Gastrocnemius medialis (tissue), 4 donors: ENCODE results near the gene PLPPR1. TPM values are rescaled to one million over a fixed set of nuclear protein-coding genes. Genes with fewer than 3 reads are reported as not detected.

Experiments
- ATAC-seq, 2 donors: fragments of 150-250 bp; one replicate each; pipeline ENCODE4 v1.9.1; 2016
- DNase-seq, 2 donors: peaks; one replicate each; pipeline ENCODE4 v3.0.0-alpha.2; 2019
- H3K27ac ChIP-seq, 4 donors: fragments of 200-600 bp; sonication (generic); 1 replicate in 1 of 4; 2 replicates in 3 of 4; pipeline ENCODE4 v1.5.1; 2016 to 2018; ENCODE audit warnings: mild to moderate bottlenecking in 2 of 4, moderate library complexity in 1 of 4
- H3K27me3 ChIP-seq, 3 donors: fragments of 200-600 bp; sonication (generic) in 2 of 3; 1 replicate in 1 of 3; 2 replicates in 2 of 3; pipeline versions ENCODE4 v1.5.1 to v1.6.0; 2016 to 2019; ENCODE audit warnings: mild to moderate bottlenecking in 1 of 3, moderate library complexity in 1 of 3
- H3K36me3 ChIP-seq, 2 donors: fragments of 200-600 bp; sonication (generic) in 1 of 2; one replicate each; pipeline ENCODE4 v1.5.1; 2017 to 2018
- H3K4me1 ChIP-seq, 2 donors: fragments of 200-600 bp; sonication (generic) in 1 of 2; one replicate each; pipeline ENCODE4 v1.5.1; 2016 to 2017; ENCODE audit warnings: mild to moderate bottlenecking in 2 of 2
- H3K4me3 ChIP-seq, 4 donors: fragments of 200-600 bp; sonication (generic) in 3 of 4; 1 replicate in 1 of 4; 2 replicates in 3 of 4; pipeline ENCODE4 v1.5.1; 2016 to 2019; ENCODE audit warnings: mild to moderate bottlenecking in 2 of 4
- H3K9me3 ChIP-seq, 3 donors: fragments of 200-600 bp; sonication (generic) in 2 of 3; 1 replicate in 1 of 3; 2 replicates in 2 of 3; pipeline ENCODE4 v1.5.1; 2016 to 2019
- POLR2A ChIP-seq, 2 donors: fragments of 450-650 bp; IDR thresholded peaks; one replicate each; pipeline ENCODE4 v1.6.1; 2017; ENCODE audit warnings: antibody characterized with exemption in 2 of 2, mild to moderate bottlenecking in 2 of 2, moderate library complexity in 2 of 2
- in situ Hi-C, 4 donors: fragments of 200-750 bp; cut with MboI; loops; one replicate each; pipeline versions ENCODE4 v1.15.0 to v1.8.0; 2017; ENCODE audit warnings: low sequenced_read_pairs in 4 of 4
- intact Hi-C: fragments of 100-400 bp; cut with DNase I; formaldehyde crosslinking; loops from one replicate; pipeline ENCODE4 v1.15.1; 2023; ENCODE audit warnings: low total_unique reads
- total RNA-seq, 4 donors: library from RNA; depleted of rRNA; stranded (reverse); fragments of >200 nt; gene quantifications; one replicate each; pipeline versions ENCODE4 v1.1.0 to v1.2.3, GENCODE V29; 2016
- TF ChIP-seq, protein P1 (sequence below), 5 experiments: fragments of 450-650 bp in 3 of 5; fragments of 200-600 bp in 2 of 5; sonication (generic) in 2 of 5; IDR thresholded peaks in 4 of 5; conservative IDR thresholded peaks in 1 of 5; 1 replicate in 4 of 5; 2 replicates in 1 of 5; pipeline ENCODE4 v1.5.1; 2016 to 2019; ENCODE audit warnings: antibody characterized with exemption in 5 of 5, mild to moderate bottlenecking in 3 of 5, moderate library complexity in 3 of 5

The PLPPR1 gene
- total RNA-seq, 4 donors from 2014 or later = not detected

DNA sequence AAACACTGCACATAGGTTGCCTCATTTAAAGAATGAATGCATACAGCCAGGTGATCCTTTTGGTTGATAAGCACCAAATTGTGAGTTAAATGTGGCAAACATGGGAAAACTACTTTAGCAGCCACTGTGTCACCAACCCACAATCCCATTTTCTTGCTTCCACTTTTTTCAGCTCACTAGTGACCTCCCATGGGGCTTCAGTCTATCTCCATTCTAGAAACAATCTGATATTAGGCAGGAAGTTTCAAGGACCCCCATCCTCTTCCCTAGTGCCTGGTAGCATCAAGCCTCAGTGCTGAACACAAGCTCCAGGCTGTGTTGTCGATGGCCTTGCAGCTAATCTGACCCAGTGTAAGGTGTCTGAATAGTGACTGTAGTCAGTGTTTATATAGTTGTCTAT, 66.2 kb downstream of the PLPPR1 start:
- no peaks in the 10 kb centered on the region for H3K9me3 ChIP-seq
- in situ Hi-C loops = no loop called here
- no peaks in the 10 kb centered on the region for H3K36me3 ChIP-seq
- ATAC-seq (no peak), DNase-seq (no peak)
- no peak for TF ChIP-seq POLR2A (IDR thresholded peaks at IDR 0.05)
- TF ChIP-seq, protein P1, sequence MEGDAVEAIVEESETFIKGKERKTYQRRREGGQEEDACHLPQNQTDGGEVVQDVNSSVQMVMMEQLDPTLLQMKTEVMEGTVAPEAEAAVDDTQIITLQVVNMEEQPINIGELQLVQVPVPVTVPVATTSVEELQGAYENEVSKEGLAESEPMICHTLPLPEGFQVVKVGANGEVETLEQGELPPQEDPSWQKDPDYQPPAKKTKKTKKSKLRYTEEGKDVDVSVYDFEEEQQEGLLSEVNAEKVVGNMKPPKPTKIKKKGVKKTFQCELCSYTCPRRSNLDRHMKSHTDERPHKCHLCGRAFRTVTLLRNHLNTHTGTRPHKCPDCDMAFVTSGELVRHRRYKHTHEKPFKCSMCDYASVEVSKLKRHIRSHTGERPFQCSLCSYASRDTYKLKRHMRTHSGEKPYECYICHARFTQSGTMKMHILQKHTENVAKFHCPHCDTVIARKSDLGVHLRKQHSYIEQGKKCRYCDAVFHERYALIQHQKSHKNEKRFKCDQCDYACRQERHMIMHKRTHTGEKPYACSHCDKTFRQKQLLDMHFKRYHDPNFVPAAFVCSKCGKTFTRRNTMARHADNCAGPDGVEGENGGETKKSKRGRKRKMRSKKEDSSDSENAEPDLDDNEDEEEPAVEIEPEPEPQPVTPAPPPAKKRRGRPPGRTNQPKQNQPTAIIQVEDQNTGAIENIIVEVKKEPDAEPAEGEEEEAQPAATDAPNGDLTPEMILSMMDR (IDR thresholded peaks at IDR 0.05 in 4 of 5, conservative IDR thresholded peaks at IDR 0.05 in 1 of 5) = no peak
- no peaks in the 10 kb centered on the region for H3K27me3 ChIP-seq
- intact Hi-C loops = no loop called here
- H3K27ac ChIP-seq = no peak overlapping the region
- H3K4me1 ChIP-seq = no peaks in the 10 kb centered on the region
- H3K4me3 ChIP-seq = no peak overlapping the region

GRCh38 chr9:101097210-101097609, 68.7 kb downstream of the PLPPR1 start:
- TF ChIP-seq, protein P1 (IDR thresholded peaks at IDR 0.05 in 4 of 5, conservative IDR thresholded peaks at IDR 0.05 in 1 of 5) = no peak
- TF ChIP-seq POLR2A (IDR thresholded peaks at IDR 0.05) = no peak
- no peak for ATAC-seq
- in situ Hi-C loops = no loop called here

GRCh38 chr9:101098392-101098791, 69.9 kb downstream of the PLPPR1 start:
- H3K27me3 ChIP-seq = no peaks in the 10 kb centered on the region
- TF ChIP-seq POLR2A (IDR thresholded peaks at IDR 0.05) = no peak
- TF ChIP-seq, protein P1 (IDR thresholded peaks at IDR 0.05 in 4 of 5, conservative IDR thresholded peaks at IDR 0.05 in 1 of 5) = no peak
- ATAC-seq = no peak
- no peak overlapping the region for H3K27ac ChIP-seq
- H3K9me3 ChIP-seq = no peaks in the 10 kb centered on the region
- H3K36me3 ChIP-seq = no peaks in the 10 kb centered on the region
- H3K4me3 ChIP-seq = no peak overlapping the region
- intact Hi-C loops = no loop called here
- in situ Hi-C loops = no loop called here
- DNase-seq = no peak
- H3K4me1 ChIP-seq = no peaks in the 10 kb centered on the region

More at GRCh38 chr9:101097210-101097609, 68.7 kb downstream of the PLPPR1 start:
- no peaks in the 10 kb centered on the region for H3K4me1 ChIP-seq
- H3K9me3 ChIP-seq = no peaks in the 10 kb centered on the region
- DNase-seq = no peak
- no peaks in the 10 kb centered on the region for H3K27me3 ChIP-seq
- H3K27ac ChIP-seq = no peak overlapping the region
- no peak overlapping the region for H3K4me3 ChIP-seq
- H3K36me3 ChIP-seq = no peaks in the 10 kb centered on the region
- intact Hi-C loops = no loop called here

DNA sequence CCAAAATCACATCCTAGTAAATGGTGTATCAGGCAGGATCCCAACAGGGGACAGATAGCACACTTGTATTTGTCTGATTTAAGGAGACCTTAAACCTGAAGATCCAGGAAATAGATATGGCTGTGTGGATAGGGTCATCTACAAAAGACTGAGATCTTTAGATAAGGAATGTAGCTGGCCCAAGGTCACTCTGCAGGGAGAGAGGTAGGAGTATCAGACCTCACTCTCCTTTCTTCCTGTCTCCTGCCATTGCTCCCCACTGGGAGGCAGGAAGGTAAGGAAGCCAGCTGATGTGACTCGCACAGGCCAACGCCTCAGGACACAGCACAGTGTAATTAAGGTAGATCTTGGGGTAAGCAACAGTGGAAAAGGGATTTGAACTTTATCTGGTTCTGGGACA, 85.8 kb downstream of the PLPPR1 start:
- intact Hi-C loops (no loop called here), in situ Hi-C loops (no loop called here)
- no peak overlapping the region for H3K4me3 ChIP-seq
- no peaks in the 10 kb centered on the region for H3K27me3 ChIP-seq
- DNase-seq (no peak), ATAC-seq (no peak)
- no peaks in the 10 kb centered on the region for H3K9me3 ChIP-seq
- H3K27ac ChIP-seq = no peak overlapping the region
- H3K36me3 ChIP-seq = no peaks in the 10 kb centered on the region
- no peaks in the 10 kb centered on the region for H3K4me1 ChIP-seq
- TF ChIP-seq POLR2A (IDR thresholded peaks at IDR 0.05) = no peak
- TF ChIP-seq, protein P1 (IDR thresholded peaks at IDR 0.05 in 4 of 5, conservative IDR thresholded peaks at IDR 0.05 in 1 of 5) = no peak

- Histone ChIP-seq H3K4me1 (no peaks in the 10 kb centered on the region), H3K27ac (no peak overlapping the region), H3K4me3 (no peak overlapping the region), H3K9me3 (no peaks in the 10 kb centered on the region), H3K27me3 (no peaks in the 10 kb centered on the region), H3K36me3 (no peaks in the 10 kb centered on the region)
- no peak for TF ChIP-seq POLR2A (IDR thresholded peaks at IDR 0.05)
- TF ChIP-seq, protein P1 (IDR thresholded peaks at IDR 0.05 in 4 of 5, conservative IDR thresholded peaks at IDR 0.05 in 1 of 5) = no peak
- intact Hi-C loops = no loop called here
- no peak for DNase-seq
- no peak for ATAC-seq
- in situ Hi-C loops = no loop called here
Measured at GRCh38 chr9:101115102-101115501, 86.6 kb downstream of the PLPPR1 start.
